ENCODE data around the gene TRAK2.
"Not testable (repeated sequence)": the region's sequence is repeated elsewhere in the genome, so short reads cannot be mapped to it uniquely, and the experiment has no call there.

TRAK2 gene

GRCh38 chr2:201490291-201490690 lies 39.0 kb upstream of the TRAK2 start:
- H3K27me3 ChIP-seq (ENCODE audit: insufficient read depth, low read length), result no peaks in the 10 kb centered on the region

GRCh38 chr2:201484805-201485204 lies 33.5 kb upstream of the TRAK2 start:
- Histone ChIP-seq H3K79me2 (ENCODE audit: insufficient read depth, low read length) (no peaks in the 10 kb centered on the region), H3K27ac (ENCODE audit: low read depth, low read length, poor library complexity, severe bottlenecking) (no peak overlapping the region)
- TF ChIP-seq CTCF (IDR thresholded peaks at IDR 0.05; ENCODE audit: low read length) (no peak), EZH2 (IDR thresholded peaks at IDR 0.05; ENCODE audit: borderline replicate concordance, low read length) (no peak)

More at GRCh38 chr2:201490291-201490690, 39.0 kb upstream of the TRAK2 start:
- no peaks in the 10 kb centered on the region for H4K20me1 ChIP-seq (ENCODE audit: insufficient read depth, low read length)
- no peak overlapping the region for H3K9ac ChIP-seq (ENCODE audit: low read length)
- no peaks in the 10 kb centered on the region for H3K36me3 ChIP-seq (ENCODE audit: insufficient read depth, low read length)
- no peak overlapping the region for H2AFZ ChIP-seq (ENCODE audit: low read length)
- no peaks in the 10 kb centered on the region for H3K9me3 ChIP-seq (ENCODE audit: low read length)
- H3K4me3 ChIP-seq (ENCODE audit: low read depth, low read length, poor library complexity, severe bottlenecking), result no peak overlapping the region
- H3K4me2 ChIP-seq (ENCODE audit: low read length), result no peak overlapping the region
- no peaks in the 10 kb centered on the region for H3K9me2 ChIP-seq (ENCODE audit: low read depth, low read length)
- H3F3A ChIP-seq (ENCODE audit: insufficient read depth, low read length), result no peaks in the 10 kb centered on the region
- TF ChIP-seq EZH2 (IDR thresholded peaks at IDR 0.05; ENCODE audit: borderline replicate concordance, low read length), result no peak
- TF ChIP-seq CTCF (IDR thresholded peaks at IDR 0.05; ENCODE audit: low read length), result no peak
- no peaks in the 10 kb centered on the region for H3K4me1 ChIP-seq (ENCODE audit: insufficient read depth, low read length, severe bottlenecking)
- H3K27ac ChIP-seq (ENCODE audit: low read depth, low read length, poor library complexity, severe bottlenecking), result no peak overlapping the region
- H3K79me2 ChIP-seq (ENCODE audit: insufficient read depth, low read length), result no peaks in the 10 kb centered on the region

GRCh38 chr2:201483758-201484157 lies 32.5 kb upstream of the TRAK2 start:
- H3K4me2 ChIP-seq (ENCODE audit: low read length); H3K27ac ChIP-seq (ENCODE audit: low read depth, low read length, poor library complexity, severe bottlenecking); H3K4me1 ChIP-seq (ENCODE audit: insufficient read depth, low read length, severe bottlenecking); H4K20me1 ChIP-seq (ENCODE audit: insufficient read depth, low read length); H3K36me3 ChIP-seq (ENCODE audit: insufficient read depth, low read length); H3K4me3 ChIP-seq (ENCODE audit: low read depth, low read length, poor library complexity, severe bottlenecking); H3K27me3 ChIP-seq (ENCODE audit: insufficient read depth, low read length); H2AFZ ChIP-seq (ENCODE audit: low read length); H3K79me2 ChIP-seq (ENCODE audit: insufficient read depth, low read length); H3K9ac ChIP-seq (ENCODE audit: low read length); H3K9me3 ChIP-seq (ENCODE audit: low read length); H3F3A ChIP-seq (ENCODE audit: insufficient read depth, low read length); H3K9me2 ChIP-seq (ENCODE audit: low read depth, low read length): not testable (repeated sequence)

More at GRCh38 chr2:201484805-201485204, 33.5 kb upstream of the TRAK2 start:
- H3K4me3 ChIP-seq (ENCODE audit: low read depth, low read length, poor library complexity, severe bottlenecking), result no peak overlapping the region
- H3K4me1 ChIP-seq (ENCODE audit: insufficient read depth, low read length, severe bottlenecking), result no peaks in the 10 kb centered on the region
- no peaks in the 10 kb centered on the region for H3K9me2 ChIP-seq (ENCODE audit: low read depth, low read length)
- no peaks in the 10 kb centered on the region for H4K20me1 ChIP-seq (ENCODE audit: insufficient read depth, low read length)
- no peak overlapping the region for H2AFZ ChIP-seq (ENCODE audit: low read length)
- H3K9me3 ChIP-seq (ENCODE audit: low read length), result no peaks in the 10 kb centered on the region
- H3K9ac ChIP-seq (ENCODE audit: low read length), result no peak overlapping the region
- H3K27me3 ChIP-seq (ENCODE audit: insufficient read depth, low read length), result no peaks in the 10 kb centered on the region
- no peaks in the 10 kb centered on the region for H3F3A ChIP-seq (ENCODE audit: insufficient read depth, low read length)
- no peaks in the 10 kb centered on the region for H3K36me3 ChIP-seq (ENCODE audit: insufficient read depth, low read length)
- H3K4me2 ChIP-seq (ENCODE audit: low read length), result no peak overlapping the region

GRCh38 chr2:201483342-201483741 lies 32.1 kb upstream of the TRAK2 start:
- TF ChIP-seq EZH2 (IDR thresholded peaks at IDR 0.05; ENCODE audit: borderline replicate concordance, low read length) (no peak), CTCF (IDR thresholded peaks at IDR 0.05; ENCODE audit: low read length) (no peak)
- H3K27ac ChIP-seq (ENCODE audit: low read depth, low read length, poor library complexity, severe bottlenecking), result no peak overlapping the region

More at GRCh38 chr2:201483342-201483741, 32.1 kb upstream of the TRAK2 start:
- H3F3A ChIP-seq (ENCODE audit: insufficient read depth, low read length), result no peaks in the 10 kb centered on the region
- H3K9ac ChIP-seq (ENCODE audit: low read length), result no peak overlapping the region
- no peaks in the 10 kb centered on the region for H3K4me1 ChIP-seq (ENCODE audit: insufficient read depth, low read length, severe bottlenecking)
- H3K27me3 ChIP-seq (ENCODE audit: insufficient read depth, low read length), result no peaks in the 10 kb centered on the region
- H2AFZ ChIP-seq (ENCODE audit: low read length), result no peak overlapping the region
- H3K9me3 ChIP-seq (ENCODE audit: low read length), result no peaks in the 10 kb centered on the region
- H3K9me2 ChIP-seq (ENCODE audit: low read depth, low read length), result no peaks in the 10 kb centered on the region
- H3K4me3 ChIP-seq (ENCODE audit: low read depth, low read length, poor library complexity, severe bottlenecking), result no peak overlapping the region
- no peaks in the 10 kb centered on the region for H3K36me3 ChIP-seq (ENCODE audit: insufficient read depth, low read length)
- H3K4me2 ChIP-seq (ENCODE audit: low read length), result no peak overlapping the region
- no peaks in the 10 kb centered on the region for H4K20me1 ChIP-seq (ENCODE audit: insufficient read depth, low read length)
- H3K79me2 ChIP-seq (ENCODE audit: insufficient read depth, low read length), result no peaks in the 10 kb centered on the region

Data from OCI-LY1 (cell line).